Colonic mucosa (tissue), 4 donors: ENCODE measurements around the gene ARHGAP30. TPM values are rescaled to one million over a fixed set of nuclear protein-coding genes. Genes with fewer than 3 reads are reported as not detected.

Experiments used
- DNase-seq: peaks from one replicate; pipeline ENCODE4 v3.0.0-alpha.2; 2020
- H3K27ac ChIP-seq: fragments of 200-600 bp; one replicate; pipeline ENCODE4 v1.8.0; 2021
- H3K27me3 ChIP-seq: fragments of 200-600 bp; one replicate; pipeline ENCODE4 v1.8.0; 2021
- H3K36me3 ChIP-seq: fragments of 200-600 bp; one replicate; pipeline ENCODE4 v1.8.0; 2021
- H3K4me1 ChIP-seq: fragments of 200-600 bp; one replicate; pipeline ENCODE4 v1.8.0; 2021; ENCODE audit warnings: mild to moderate bottlenecking
- H3K4me3 ChIP-seq: fragments of 200-600 bp; one replicate; pipeline ENCODE4 v1.8.0; 2021
- H3K9ac ChIP-seq, 2 donors: one replicate each; pipeline ENCODE4 v1.7.0; 2013; ENCODE audit warnings: control low read depth in 2 of 2, low read depth in 2 of 2, low read length in 2 of 2
- H3K9me3 ChIP-seq: fragments of 200-600 bp; one replicate; pipeline ENCODE4 v1.8.0; 2021
- intact Hi-C: fragments of 100-400 bp; cut with DNase I; formaldehyde crosslinking; loops from one replicate; pipeline ENCODE4 v1.14.1; 2022
- total RNA-seq, 2 donors: library from RNA; stranded (reverse); fragmentation: NEBNext Ultra II Directional in 1 of 2; extraction: Animal tissue kit (Norgen Biotek cat#: 25700) in 1 of 2; gene quantifications; one replicate each; pipeline ENCODE4 v1.2.1, GENCODE V29; 2021
- TF ChIP-seq, protein P1 (sequence below): fragments of 200-600 bp; IDR thresholded peaks from one replicate; pipeline ENCODE4 v1.8.0; 2022; ENCODE audit warnings: antibody characterized with exemption, mild to moderate bottlenecking
- donor health status: healthy.
- donor health status: DM: no; HTN: no; CAD: no.
- donor health status: DM: no; HTN: no; CAD: no.

Gene ARHGAP30
- total RNA-seq, 2 donors from 2014 or later = 3.5 to 5.3 TPM

- TF ChIP-seq, protein P1, sequence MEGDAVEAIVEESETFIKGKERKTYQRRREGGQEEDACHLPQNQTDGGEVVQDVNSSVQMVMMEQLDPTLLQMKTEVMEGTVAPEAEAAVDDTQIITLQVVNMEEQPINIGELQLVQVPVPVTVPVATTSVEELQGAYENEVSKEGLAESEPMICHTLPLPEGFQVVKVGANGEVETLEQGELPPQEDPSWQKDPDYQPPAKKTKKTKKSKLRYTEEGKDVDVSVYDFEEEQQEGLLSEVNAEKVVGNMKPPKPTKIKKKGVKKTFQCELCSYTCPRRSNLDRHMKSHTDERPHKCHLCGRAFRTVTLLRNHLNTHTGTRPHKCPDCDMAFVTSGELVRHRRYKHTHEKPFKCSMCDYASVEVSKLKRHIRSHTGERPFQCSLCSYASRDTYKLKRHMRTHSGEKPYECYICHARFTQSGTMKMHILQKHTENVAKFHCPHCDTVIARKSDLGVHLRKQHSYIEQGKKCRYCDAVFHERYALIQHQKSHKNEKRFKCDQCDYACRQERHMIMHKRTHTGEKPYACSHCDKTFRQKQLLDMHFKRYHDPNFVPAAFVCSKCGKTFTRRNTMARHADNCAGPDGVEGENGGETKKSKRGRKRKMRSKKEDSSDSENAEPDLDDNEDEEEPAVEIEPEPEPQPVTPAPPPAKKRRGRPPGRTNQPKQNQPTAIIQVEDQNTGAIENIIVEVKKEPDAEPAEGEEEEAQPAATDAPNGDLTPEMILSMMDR = no peak
Measured at GRCh38 chr1:161044535-161044907, 25.2 kb downstream of the ARHGAP30 start.

GRCh38 chr1:161039546-161039945, 30.1 kb downstream of the ARHGAP30 start:
- H3K4me1 ChIP-seq = peaks cover 16% of the 10 kb centered on the region
- peak overlapping the region; percentile 86 for H3K27ac ChIP-seq
- intact Hi-C loops = no loop called here
- no peaks in the 10 kb centered on the region for H3K27me3 ChIP-seq
- peaks cover 10% of the 10 kb centered on the region for H3K36me3 ChIP-seq
- DNase-seq = no peak
- H3K4me3 ChIP-seq = no peak overlapping the region
- TF ChIP-seq, protein P1 = no peak
- no peaks in the 10 kb centered on the region for H3K9me3 ChIP-seq
- peak overlapping the region in 1 of 2 donors; percentile 58 for H3K9ac ChIP-seq

More at GRCh38 chr1:161044535-161044907, 25.2 kb downstream of the ARHGAP30 start:
- intact Hi-C loops = loop anchor here (10.0 kb wide), 1 partner anchor 50 kb away; no protein-coding TSS in a partner anchor
- Histone ChIP-seq H3K36me3 (peaks cover 7% of the 10 kb centered on the region), H3K9ac (peak overlapping the region; percentile 92 to 97), H3K4me1 (peaks cover 6% of the 10 kb centered on the region), H3K9me3 (no peaks in the 10 kb centered on the region), H3K27me3 (no peaks in the 10 kb centered on the region), H3K4me3 (peak overlapping the region; percentile 83), H3K27ac (peak overlapping the region; percentile 96)
- no peak for DNase-seq

GRCh38 chr1:161039154-161039545, 30.5 kb downstream of the ARHGAP30 start:
- Histone ChIP-seq H3K4me3 (peak overlapping the region; percentile 62), H3K9ac (peak overlapping the region; percentile 75 to 84), H3K27me3 (no peaks in the 10 kb centered on the region), H3K27ac (peak overlapping the region; percentile 86), H3K36me3 (peaks cover 10% of the 10 kb centered on the region), H3K4me1 (peaks cover 16% of the 10 kb centered on the region), H3K9me3 (no peaks in the 10 kb centered on the region)
- intact Hi-C loops = no loop called here
- no peak for DNase-seq
- TF ChIP-seq, protein P1 = no peak

GRCh38 chr1:161038523-161039153, 31.1 kb downstream of the ARHGAP30 start, which contains the start of gene TSTD1:
TSTD1 (minus strand) TSS chr1:161038964; CDS start chr1:161038889, 75 bp downstream.
- H3K27me3 ChIP-seq = no peaks in the 10 kb centered on the region
- H3K36me3 ChIP-seq = peaks cover 10% of the 10 kb centered on the region
- H3K4me3 ChIP-seq = peak within 1 kb of the TSS; percentile 62
- H3K9me3 ChIP-seq = no peaks in the 10 kb centered on the region
- DNase-seq = peak; percentile 92
- TF ChIP-seq, protein P1 = no peak
- peak within 1 kb of the TSS; percentile 86 for H3K27ac ChIP-seq
- intact Hi-C loops = no loop called here
- H3K9ac ChIP-seq = peak within 1 kb of the TSS; percentile 75 to 84
- H3K4me1 ChIP-seq = peaks cover 16% of the 10 kb centered on the region

DNA sequence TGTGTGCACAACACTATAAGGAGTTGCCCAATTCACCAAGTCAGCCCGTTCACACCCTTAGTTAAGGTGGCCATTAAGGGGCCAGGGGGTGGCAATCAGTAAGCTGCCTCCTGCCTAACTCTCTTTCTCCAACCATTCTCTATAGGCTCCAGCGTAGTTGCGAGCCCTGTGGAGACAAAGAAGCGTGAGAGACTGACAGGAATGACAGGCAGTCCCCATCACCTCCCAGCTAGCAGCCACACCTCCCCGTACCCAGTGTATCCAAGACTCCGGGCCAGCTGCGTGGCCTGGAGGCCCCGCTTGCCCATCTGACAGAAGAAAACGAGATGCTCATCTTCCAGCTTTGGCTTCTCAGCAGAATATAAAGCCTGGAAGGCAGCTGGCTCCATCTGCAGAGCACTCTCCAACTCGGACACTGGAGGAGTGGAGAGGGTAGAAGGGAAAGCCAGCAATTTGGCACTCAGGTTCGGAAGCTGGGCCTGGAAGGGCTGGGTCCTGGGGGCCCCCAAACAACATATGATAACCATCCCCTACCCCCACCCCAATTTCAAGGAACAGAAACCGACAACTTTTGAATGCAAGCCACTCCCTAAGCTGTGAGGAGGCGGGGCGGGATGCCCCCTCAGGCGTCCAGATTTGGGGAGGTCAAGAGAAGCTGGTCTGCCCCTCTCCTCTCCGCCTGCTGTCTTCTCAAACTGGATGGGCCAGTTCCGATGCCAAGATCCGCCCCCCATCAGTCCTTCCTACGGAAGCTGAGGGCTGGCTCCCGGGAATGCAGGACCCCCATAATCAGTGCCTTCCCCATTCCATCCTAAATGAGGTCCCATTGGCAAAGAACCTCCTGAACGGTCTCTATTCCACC, 31.8 kb downstream of the ARHGAP30 start:
- intact Hi-C loops = no loop called here
- no peaks in the 10 kb centered on the region for H3K27me3 ChIP-seq
- H3K9ac ChIP-seq = peak overlapping the region; percentile 75 to 84
- H3K4me1 ChIP-seq = peaks cover 16% of the 10 kb centered on the region
- peak overlapping the region; percentile 86 for H3K27ac ChIP-seq
- peak overlapping the region; percentile 62 for H3K4me3 ChIP-seq
- H3K36me3 ChIP-seq = peaks cover 10% of the 10 kb centered on the region
- no peaks in the 10 kb centered on the region for H3K9me3 ChIP-seq
- TF ChIP-seq, protein P1 = no peak
- peak; percentile 66 for DNase-seq
